OCI-LY3 (cell line): ENCODE data around the gene CYP1A2.

Source experiments
- CTCF ChIP-seq: fragments of 200-600, 300-600 bp; sonication (generic); IDR thresholded peaks from 2 replicates; pipeline ENCODE4 v1.5.1; 2014; ENCODE audit warnings: antibody characterized with exemption, low read length, low read depth
- EZH2phosphoT487 ChIP-seq: fragments of 200-600 bp; shearing (Covaris generic); IDR thresholded peaks from 2 replicates; pipeline ENCODE4 v1.6.1; 2018; ENCODE audit warnings: antibody characterized with exemption, mixed run types, low read depth

DNA sequence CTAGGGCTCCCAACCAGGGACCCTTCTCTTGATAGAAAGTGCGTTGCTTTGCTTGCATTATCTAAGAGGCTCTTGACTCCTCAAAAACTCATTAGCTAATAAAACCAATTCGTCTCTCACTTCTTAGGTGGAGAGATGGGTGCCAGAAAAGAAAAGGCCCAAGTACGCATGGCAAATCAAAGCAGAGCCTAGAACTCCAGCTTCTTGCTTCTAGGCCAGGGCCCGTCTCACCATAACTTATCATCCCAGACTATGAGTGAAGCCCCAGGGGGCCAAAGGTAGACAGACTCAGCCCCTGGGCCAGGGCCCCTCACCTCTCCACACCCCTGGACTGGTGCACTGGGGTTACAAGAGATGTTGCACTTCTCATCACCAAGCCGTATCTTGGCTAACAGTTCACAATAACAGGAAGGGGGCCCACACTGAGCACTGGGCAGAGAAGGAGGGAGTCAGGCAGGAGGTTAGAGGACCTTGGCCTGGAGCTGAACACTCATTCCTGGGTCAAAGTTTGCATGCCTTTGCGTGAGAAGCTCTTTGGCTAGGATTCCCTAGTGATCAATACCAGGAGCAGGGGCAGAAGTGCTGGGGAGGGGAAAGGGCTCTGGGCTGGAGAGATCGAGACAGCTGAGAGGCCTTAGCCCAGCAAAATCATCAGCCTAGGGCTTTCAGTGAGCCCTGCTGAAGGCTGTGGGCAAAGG is 17.9 kb upstream of the CYP1A2 start:
- TF ChIP-seq CTCF (no peak), EZH2phosphoT487 (no peak)
